HUES64 (cell line): ENCODE results near the gene STAM2.
"Not testable (repeated sequence)": the region's sequence is repeated elsewhere in the genome, so short reads cannot be mapped to it uniquely, and the experiment has no call there.

Source experiments
- H3K27ac ChIP-seq: 2 replicates; pipeline ENCODE4 v1.7.0; 2013; ENCODE audit warnings: low read depth, low read length, inconsistent platforms
- H3K27me3 ChIP-seq: 2 replicates; pipeline ENCODE4 v1.6.1; 2013; ENCODE audit warnings: mild to moderate bottlenecking, low read length; ENCODE audit not compliant: insufficient read depth
- H3K36me3 ChIP-seq: 2 replicates; pipeline ENCODE4 v1.6.1; 2013; ENCODE audit warnings: mild to moderate bottlenecking, low read length; ENCODE audit not compliant: insufficient read depth
- H3K4me1 ChIP-seq: 2 replicates; pipeline ENCODE4 v1.6.1; 2013; ENCODE audit warnings: mild to moderate bottlenecking, low read length, moderate library complexity; ENCODE audit not compliant: insufficient read depth
- H3K4me3 ChIP-seq: 2 replicates; pipeline ENCODE4 v1.5.1; 2013; ENCODE audit warnings: mild to moderate bottlenecking, low read length, moderate library complexity
- H3K9ac ChIP-seq: 2 replicates; pipeline ENCODE4 v1.6.1; 2013; ENCODE audit warnings: mild to moderate bottlenecking, low read depth, low read length
- H3K9me3 ChIP-seq: 2 replicates; pipeline ENCODE4 v1.6.1; 2013; ENCODE audit warnings: low read depth, low read length; ENCODE audit not compliant: insufficient read depth
- WGBS: fragments of 150-250, 120-280 bp; methylation state at CpG from one replicate; pipeline ENCODE4 v1.1.7; 2013; ENCODE audit warnings: missing lambda C conversion rate; 5-methylcytosine and 5-hydroxymethylcytosine counted together

STAM2 gene

DNA sequence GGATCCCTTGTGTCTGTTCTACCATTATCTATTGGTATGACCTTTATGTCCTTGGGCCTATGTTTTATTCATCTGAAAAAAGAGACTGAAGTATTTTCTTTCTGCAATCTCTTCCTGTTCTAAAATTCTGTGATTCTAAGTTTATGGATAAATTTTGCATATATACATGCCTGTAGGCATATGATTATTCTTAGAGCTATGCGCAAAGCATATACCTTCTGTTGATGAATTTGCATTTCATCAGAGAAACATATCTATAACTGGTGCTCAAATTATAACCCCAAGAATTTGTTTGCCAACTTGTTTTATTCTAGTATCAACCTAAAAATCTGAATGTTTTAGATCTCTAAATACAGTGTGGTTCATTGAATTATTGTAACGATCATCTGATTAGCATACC lies 83.5 kb downstream of the STAM2 start:
- Histone ChIP-seq H3K9me3 (no peaks in the 10 kb centered on the region), H3K27ac (no peak overlapping the region), H3K36me3 (no peaks in the 10 kb centered on the region), H3K27me3 (peaks cover 27% of the 10 kb centered on the region), H3K4me3 (no peak overlapping the region), H3K4me1 (no peaks in the 10 kb centered on the region), H3K9ac (no peak overlapping the region)
- 100% methylated on average over 1 of the region's 2 CpGs for WGBS

GRCh38 chr2:152090726-152091125 lies 84.8 kb downstream of the STAM2 start:
- H3K27ac ChIP-seq, H3K4me3 ChIP-seq, H3K36me3 ChIP-seq, H3K9me3 ChIP-seq, H3K9ac ChIP-seq, H3K4me1 ChIP-seq: not testable (repeated sequence)
- peaks cover 13% of the 10 kb centered on the region; the same call in 1 of the 2 replicates for H3K27me3 ChIP-seq
- WGBS, result 96% methylated on average over 4 of the region's 4 CpGs

DNA sequence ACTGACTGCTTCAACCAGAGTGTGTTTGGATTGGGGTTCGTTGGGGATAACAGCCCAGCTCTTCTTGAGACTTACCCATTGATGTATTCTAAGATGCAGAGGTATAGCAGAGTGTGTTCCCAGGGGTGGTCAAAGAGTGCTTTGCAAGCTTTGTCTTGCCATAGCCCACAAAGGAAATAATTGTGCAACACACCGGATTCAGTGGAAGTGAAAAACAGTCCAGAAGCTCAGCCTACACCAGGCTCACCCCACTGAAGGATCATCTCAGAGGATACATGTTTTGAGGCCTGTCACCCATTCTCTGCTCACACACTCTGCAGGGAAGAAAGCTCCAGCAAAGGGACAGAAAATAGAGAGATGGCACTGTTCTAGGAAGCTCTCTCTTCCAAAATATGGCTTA lies 86.3 kb downstream of the STAM2 start:
- no peak overlapping the region for H3K9ac ChIP-seq
- H3K27ac ChIP-seq, result no peak overlapping the region
- no peak overlapping the region for H3K4me3 ChIP-seq
- 87% methylated on average over 2 of the region's 2 CpGs for WGBS
- H3K4me1 ChIP-seq, result no peaks in the 10 kb centered on the region
- H3K36me3 ChIP-seq, result no peaks in the 10 kb centered on the region
- no peaks in the 10 kb centered on the region for H3K9me3 ChIP-seq
- H3K27me3 ChIP-seq, result 0 out of 2 replicates have a peak, but pooled peaks cover 4% of the 10 kb centered on the region

DNA sequence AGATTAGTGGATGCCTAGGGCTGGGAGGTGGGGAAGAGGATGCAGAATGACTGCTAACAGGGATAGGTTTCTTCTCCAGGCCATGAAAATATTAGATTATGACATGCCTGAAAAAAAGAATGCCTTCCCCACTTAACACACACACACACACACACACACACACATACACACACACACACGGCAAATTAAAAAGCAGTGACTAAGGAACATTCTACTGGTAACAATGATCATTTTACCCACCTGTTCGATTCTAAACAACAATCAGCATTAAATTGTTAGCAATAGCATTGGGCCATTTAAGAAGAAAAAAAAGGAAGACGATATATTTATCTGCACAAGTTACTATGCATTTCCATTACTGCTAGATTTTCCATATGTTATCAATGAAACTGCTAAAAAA lies 87.6 kb downstream of the STAM2 start:
- Histone ChIP-seq H3K4me1 (no peaks in the 10 kb centered on the region), H3K27ac (no peak overlapping the region), H3K9ac (no peak overlapping the region), H3K9me3 (no peaks in the 10 kb centered on the region), H3K36me3 (no peaks in the 10 kb centered on the region), H3K27me3 (no peaks in the 10 kb centered on the region), H3K4me3 (no peak overlapping the region)
- WGBS, result 84% methylated on average over 2 of the region's 3 CpGs

DNA sequence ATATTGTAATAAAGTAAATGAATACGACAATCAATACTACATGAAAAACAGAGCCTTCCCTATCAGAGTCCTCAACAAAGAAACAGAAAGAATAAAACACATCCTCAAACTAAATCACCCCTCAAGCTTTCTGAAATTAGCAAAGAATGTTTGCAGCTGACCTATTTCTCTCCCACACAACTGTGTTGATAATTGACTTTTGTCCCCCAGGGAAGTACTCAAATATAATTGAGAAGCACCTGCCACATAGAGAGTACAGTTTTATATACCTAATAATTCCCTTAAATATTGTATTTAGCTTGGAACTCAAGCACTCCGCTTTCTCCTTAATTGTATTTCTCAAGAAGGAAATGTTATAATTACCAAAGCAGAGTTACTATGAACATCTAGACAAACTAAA lies 89.3 kb downstream of the STAM2 start:
- no peak overlapping the region for H3K9ac ChIP-seq
- H3K4me1 ChIP-seq, result no peaks in the 10 kb centered on the region
- no peaks in the 10 kb centered on the region for H3K36me3 ChIP-seq
- H3K9me3 ChIP-seq, result no peaks in the 10 kb centered on the region
- no peaks in the 10 kb centered on the region for H3K27me3 ChIP-seq
- WGBS, result 100% methylated on average over 1 of the region's 2 CpGs
- no peak overlapping the region for H3K27ac ChIP-seq
- H3K4me3 ChIP-seq, result no peak overlapping the region

DNA sequence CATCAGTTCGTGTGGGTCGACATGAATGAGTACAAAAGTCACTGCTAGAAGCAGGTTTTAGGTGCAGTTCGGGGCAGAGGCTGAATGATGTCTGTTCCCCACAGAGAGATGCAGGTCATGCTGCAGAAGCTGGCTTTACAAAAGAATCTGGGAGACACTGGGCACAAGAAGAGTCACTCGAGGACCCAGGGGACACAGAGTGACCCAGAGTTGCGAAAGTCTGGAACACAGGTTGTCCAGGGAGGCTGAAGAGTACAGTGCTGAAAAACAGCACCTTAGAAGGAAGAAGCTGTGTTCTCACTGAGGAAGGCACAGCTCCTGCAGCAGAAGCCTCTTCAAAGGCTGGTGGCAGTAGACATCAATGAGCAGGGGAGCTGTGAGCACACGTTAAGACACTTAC lies 91.5 kb downstream of the STAM2 start:
- no peak overlapping the region for H3K27ac ChIP-seq
- H3K4me1 ChIP-seq, result no peaks in the 10 kb centered on the region
- no peaks in the 10 kb centered on the region for H3K27me3 ChIP-seq
- no peak overlapping the region for H3K9ac ChIP-seq
- no peaks in the 10 kb centered on the region for H3K36me3 ChIP-seq
- H3K9me3 ChIP-seq, result no peaks in the 10 kb centered on the region
- WGBS, result 87% methylated on average over 6 of the region's 6 CpGs
- H3K4me3 ChIP-seq, result no peak overlapping the region

DNA sequence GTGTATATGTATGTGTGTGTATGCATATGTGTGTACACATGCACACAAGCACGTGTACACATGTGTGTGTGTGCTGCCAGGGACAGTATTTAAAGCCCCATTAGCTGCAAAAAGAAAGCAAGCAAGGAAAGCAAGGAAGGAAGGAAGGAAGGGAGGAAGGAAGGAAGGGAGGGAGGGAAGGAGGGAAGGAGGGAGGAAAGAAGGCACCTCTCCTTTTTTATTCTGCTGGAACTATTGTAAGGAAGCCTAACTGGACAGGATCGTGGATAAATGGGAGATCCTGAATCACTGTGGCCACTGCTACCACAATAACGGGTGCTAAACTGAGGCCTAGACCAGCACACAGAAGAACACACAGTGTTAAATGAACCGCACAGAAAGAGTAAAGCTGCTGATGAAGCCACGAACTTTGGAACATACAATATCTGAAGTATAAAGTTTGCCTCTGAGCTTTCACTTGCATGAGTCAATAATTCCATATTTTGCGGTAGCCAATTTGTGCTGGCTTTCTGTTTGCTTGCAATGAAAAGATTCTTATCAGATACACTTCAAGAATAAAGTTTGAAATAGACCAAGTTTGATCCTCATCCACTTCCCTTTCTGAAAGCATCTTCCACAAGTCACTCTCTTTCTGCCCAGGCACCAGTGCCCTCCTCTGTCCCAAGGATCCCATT lies 92.2 kb downstream of the STAM2 start:
- H3K9ac ChIP-seq, result no peak overlapping the region
- H3K4me3 ChIP-seq, result no peak overlapping the region
- H3K4me1 ChIP-seq, result no peaks in the 10 kb centered on the region
- H3K36me3 ChIP-seq, result no peaks in the 10 kb centered on the region
- no peaks in the 10 kb centered on the region for H3K9me3 ChIP-seq
- 93% methylated on average over 6 of the region's 6 CpGs for WGBS
- no peaks in the 10 kb centered on the region for H3K27me3 ChIP-seq
- no peak overlapping the region for H3K27ac ChIP-seq

DNA sequence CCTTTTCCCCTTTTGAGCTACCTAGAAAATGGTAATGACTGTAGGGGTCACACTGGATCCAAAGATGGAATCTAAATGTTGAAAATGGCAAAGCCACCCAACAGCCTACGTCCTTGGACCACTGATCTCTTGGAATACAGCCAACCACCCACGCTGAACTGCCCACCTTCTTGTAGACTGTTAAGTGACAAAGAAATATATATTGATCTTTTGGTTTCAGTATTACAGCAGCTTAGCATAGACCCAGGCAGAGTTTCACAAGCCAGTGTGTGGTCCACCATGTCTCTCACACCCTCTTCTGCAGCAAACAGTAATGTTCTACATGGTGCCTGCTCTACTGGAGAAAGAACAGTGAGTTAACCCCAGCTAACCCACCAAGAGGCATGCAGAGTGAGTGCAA lies 96.9 kb downstream of the STAM2 start:
- H3K9me3 ChIP-seq, result no peaks in the 10 kb centered on the region
- no peaks in the 10 kb centered on the region for H3K27me3 ChIP-seq
- no peak overlapping the region for H3K9ac ChIP-seq
- no peaks in the 10 kb centered on the region for H3K36me3 ChIP-seq
- H3K27ac ChIP-seq, result no peak overlapping the region
- peaks cover 2% of the 10 kb centered on the region; the same call in 1 of the 2 replicates for H3K4me1 ChIP-seq
- WGBS, result 93% methylated on average over 2 of the region's 2 CpGs
- no peak overlapping the region for H3K4me3 ChIP-seq

GRCh38 chr2:152078023-152078422 lies 97.5 kb downstream of the STAM2 start:
- H3K36me3 ChIP-seq, result no peaks in the 10 kb centered on the region
- no peaks in the 10 kb centered on the region for H3K9me3 ChIP-seq
- no peak overlapping the region for H3K4me3 ChIP-seq
- WGBS, result 93% methylated on average over 9 of the region's 9 CpGs
- no peak overlapping the region for H3K9ac ChIP-seq
- H3K27me3 ChIP-seq, result no peaks in the 10 kb centered on the region
- H3K4me1 ChIP-seq, result peaks cover 9% of the 10 kb centered on the region
- H3K27ac ChIP-seq, result no peak overlapping the region

- H3K4me3 ChIP-seq, result no peak overlapping the region
- H3K9me3 ChIP-seq, result no peaks in the 10 kb centered on the region
- peaks cover 9% of the 10 kb centered on the region for H3K4me1 ChIP-seq
- no peak overlapping the region for H3K27ac ChIP-seq
- WGBS, result 82% methylated on average over 4 of the region's 4 CpGs
- no peaks in the 10 kb centered on the region for H3K36me3 ChIP-seq
- no peaks in the 10 kb centered on the region for H3K27me3 ChIP-seq
- H3K9ac ChIP-seq, result no peak overlapping the region
These were observed 100.0 kb downstream of the STAM2 start for GRCh38 chr2:152075461-152076050.

GRCh38 chr2:152072011-152072410 lies 103.6 kb downstream of the STAM2 start:
- Histone ChIP-seq H3K27me3 (no peaks in the 10 kb centered on the region), H3K27ac (no peak overlapping the region), H3K4me3 (no peak overlapping the region), H3K9ac (no peak overlapping the region), H3K9me3 (no peaks in the 10 kb centered on the region), H3K36me3 (no peaks in the 10 kb centered on the region), H3K4me1 (peaks cover 9% of the 10 kb centered on the region)
- 83% methylated on average over 2 of the region's 2 CpGs for WGBS

- no peaks in the 10 kb centered on the region for H3K27me3 ChIP-seq
- no peak overlapping the region for H3K27ac ChIP-seq
- no peak overlapping the region for H3K9ac ChIP-seq
- no peak overlapping the region for H3K4me3 ChIP-seq
- WGBS, result 86% methylated on average over 1 of the region's 1 CpG
- H3K9me3 ChIP-seq, result no peaks in the 10 kb centered on the region
- peaks cover 9% of the 10 kb centered on the region for H3K4me1 ChIP-seq
- H3K36me3 ChIP-seq, result no peaks in the 10 kb centered on the region
These were observed 104.0 kb downstream of the STAM2 start for GRCh38 chr2:152071518-152071917.
